A549 treated with DMSO at 1 μM for 4 hours (cell line): ENCODE measurements around the gene UNC5CL. TPM values are rescaled to one million over a fixed set of nuclear protein-coding genes. Genes with fewer than 3 reads are reported as not detected.

Experiments used
- total RNA-seq: library from RNA; stranded (reverse); fragments of 200-300 nt; extraction: Qiagen RNA extraction; gene quantifications from 5 replicates; pipeline ENCODE4 v1.2.3, GENCODE V29; 2022; ENCODE audit warnings: low read depth

Gene UNC5CL, protein sequence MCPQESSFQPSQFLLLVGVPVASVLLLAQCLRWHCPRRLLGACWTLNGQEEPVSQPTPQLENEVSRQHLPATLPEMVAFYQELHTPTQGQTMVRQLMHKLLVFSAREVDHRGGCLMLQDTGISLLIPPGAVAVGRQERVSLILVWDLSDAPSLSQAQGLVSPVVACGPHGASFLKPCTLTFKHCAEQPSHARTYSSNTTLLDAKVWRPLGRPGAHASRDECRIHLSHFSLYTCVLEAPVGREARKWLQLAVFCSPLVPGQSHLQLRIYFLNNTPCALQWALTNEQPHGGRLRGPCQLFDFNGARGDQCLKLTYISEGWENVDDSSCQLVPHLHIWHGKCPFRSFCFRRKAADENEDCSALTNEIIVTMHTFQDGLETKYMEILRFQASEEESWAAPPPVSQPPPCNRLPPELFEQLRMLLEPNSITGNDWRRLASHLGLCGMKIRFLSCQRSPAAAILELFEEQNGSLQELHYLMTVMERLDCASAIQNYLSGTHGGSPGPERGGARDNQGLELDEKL
- 0.28 to 0.38 TPM (median 0.33 TPM) in 5 replicates for total RNA-seq

DNA sequence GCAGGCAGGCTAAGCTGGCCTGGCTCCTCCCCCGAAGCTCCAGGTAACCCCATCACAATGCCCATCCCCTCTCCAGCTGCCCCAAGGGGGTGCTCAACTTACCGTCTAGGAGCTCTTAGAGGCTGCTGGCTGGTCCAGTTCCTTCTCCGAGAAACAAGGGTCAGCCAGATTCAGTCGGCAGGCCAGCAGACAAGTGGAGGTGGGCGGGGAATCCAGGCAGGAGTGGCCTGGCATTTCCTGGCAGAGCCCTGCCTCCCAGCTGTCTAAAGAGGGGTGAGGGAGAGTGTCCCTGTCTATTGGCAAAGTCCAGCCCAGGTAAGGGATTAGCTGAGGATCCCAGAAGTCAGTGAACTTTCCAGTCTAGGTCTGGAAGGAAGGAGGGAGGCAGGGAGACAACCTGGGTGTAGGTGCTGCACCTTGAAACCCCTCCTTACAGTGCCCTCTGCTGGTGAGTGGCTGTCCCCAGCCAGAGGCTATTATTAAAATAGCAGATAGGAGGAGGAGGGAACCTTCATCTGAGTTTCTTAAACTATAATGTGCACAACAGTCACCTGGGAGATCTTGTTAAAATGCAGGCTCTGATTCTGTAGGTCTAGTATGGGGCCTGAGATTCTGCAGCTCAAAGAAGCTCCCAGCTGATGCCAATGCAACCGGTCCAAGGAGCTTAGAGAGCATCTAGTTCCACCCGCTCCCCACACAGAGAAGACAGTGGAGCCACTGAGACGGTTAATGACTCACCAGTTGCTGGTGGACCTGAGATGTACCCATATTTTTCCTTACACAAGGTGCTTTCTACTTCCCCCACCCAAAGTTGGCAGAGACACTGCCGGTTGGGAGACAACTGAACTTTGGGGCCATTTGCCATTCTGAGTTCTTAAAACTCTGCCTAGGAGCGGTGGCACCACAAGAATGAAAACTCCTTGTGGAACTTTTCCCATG is at the start of gene UNC5CL:
TSS of gene UNC5CL (minus strand) at position 162 of the 939 bp plus-strand sequence. CDS start 4,147 bp downstream, outside the sequence.

DNA sequence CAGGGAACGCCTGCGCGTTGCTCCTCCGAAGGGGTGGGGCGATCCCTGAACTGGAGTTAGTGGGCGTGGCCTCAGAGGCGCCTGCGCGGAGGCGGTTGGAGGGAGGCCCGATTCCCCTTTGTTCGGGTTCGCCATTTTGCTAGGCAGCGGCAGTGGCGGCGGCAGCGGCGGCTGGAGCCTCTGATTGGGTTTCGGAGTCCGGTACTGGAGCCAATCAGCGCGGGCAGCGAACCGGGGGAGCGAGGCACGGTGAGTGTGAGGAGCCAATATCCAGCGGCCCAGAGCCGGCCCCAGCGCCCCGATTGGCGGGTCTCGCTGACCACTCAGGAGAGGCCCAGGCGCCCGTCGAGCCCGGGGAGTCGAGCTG is 33.8 kb upstream of the UNC5CL start, which contains the start of gene NFYA:
TSS of gene NFYA (plus strand) at position 139 of the 367 bp plus-strand sequence. CDS start 6,116 bp downstream, outside the sequence.

DNA sequence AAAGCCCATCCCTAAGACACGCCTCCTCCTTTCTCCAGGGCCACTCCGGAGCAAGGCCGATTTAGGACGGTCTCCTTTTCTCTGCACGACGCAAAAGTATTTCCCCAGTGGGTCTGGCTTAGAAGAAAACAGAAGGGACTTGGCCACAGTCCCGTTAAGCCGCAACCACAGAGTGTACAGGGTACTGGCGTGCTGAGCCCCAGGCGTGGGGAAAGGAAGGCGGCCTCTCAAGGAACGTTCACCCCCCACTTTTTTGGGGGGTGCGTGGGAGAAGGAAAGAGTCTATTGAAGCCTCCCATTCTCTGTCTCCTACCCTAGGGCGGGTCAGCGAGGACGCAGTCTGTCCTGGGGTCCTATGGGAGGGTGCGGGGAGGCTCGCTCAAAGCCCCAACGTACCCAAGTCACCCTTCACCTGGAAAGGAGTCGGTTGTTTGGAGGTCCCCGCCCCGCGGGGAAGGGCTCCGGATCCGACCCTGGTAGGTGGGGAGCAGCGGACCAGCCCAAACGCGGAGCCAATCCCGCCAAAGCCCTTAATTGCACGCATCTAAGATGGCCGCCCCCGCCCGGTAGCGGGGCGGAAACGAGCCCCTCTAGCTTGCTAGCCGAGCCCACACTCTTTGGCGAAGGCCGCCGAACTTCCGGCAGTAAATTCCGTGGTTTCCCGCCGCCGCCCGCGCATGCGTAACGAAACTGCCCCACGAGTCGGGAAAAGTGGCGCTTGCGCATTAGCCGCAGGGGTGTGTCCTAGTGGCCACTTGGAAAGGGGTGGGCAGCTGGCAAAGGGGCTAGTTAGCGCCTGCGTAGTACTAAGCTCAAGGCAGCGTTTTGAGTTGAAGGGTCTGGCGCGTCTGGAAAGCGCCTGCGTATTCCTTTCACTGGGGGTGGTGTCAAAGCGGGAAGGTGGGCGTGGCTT is 33.2 kb upstream of the UNC5CL start, which contains the start of gene OARD1:
TSS of gene OARD1 (minus strand) at position 434 of the 913 bp plus-strand sequence. CDS start 722 bp downstream, outside the sequence.

DNA sequence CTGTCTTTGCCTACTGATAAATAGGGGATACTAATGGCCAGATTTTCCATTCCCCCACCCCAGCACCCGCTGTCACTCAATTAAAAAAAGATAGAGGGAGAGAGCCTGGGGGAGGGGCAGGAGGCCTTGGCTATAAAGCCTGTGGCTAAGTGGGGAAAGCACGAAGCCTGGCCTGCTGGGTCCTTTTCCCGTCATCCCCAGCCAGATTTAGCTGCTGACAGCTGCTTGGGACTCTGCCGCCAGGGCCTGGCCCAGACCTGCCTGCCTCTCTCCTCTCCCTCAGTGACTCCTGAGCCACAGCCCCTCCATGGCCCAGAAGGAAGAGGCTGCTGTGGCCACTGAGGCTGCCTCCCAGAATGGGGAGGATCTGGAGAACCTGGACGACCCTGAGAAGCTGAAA is 14.0 kb upstream of the UNC5CL start, which contains the start of gene APOBEC2:
TSS of gene APOBEC2 (plus strand) at position 162 of the 400 bp plus-strand sequence. CDS start at position 308, 146 bp downstream.

DNA sequence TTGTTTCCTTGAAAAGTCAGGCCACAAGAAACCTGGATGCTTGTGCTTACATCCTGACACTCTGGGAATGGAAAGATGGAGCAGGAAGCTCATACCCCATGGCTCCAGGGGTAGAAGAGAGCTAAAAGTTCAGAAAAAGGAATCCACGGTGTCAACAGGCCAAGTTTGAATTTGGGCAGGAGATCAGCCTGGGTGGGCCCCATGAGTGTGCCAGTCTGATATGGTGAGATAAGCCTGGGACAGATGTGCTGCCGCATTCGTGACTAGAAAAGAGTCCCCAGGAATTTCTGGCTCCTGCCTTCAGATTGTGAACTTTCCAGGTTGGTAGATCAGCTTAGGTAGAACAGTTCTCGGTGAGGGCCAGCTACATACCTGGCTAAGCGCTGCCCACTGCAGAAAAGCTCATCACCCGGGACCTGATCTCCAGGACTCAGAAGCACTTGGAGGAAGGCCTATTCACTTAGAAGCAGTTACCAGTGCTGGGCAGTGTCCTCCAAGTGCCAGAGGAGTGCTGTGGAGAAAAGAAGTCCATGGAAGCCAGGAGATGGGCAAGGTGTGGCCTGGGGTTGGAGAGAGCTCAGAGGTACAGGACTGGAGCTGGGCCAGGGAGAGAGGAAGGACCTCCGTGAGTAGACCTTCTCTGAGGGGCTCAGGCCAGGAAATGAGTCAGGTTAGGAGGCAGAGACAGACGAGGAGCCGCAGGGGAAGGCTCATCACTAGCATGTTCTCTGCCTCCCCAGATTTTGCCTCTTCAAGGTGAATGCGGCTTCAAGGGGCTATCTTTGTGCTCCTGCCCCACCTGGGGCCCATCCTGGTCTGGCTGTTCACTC is 3.4 kb upstream of the UNC5CL start, which contains the start of gene TSPO2:
TSS of gene TSPO2 (plus strand) at position 242 of the 830 bp plus-strand sequence. CDS start at position 761, 519 bp downstream.

Other genes with a start within 250 kb of the UNC5CL start
- not detected in 5 replicates for gene TSPO2, start 3.2 kb upstream of the UNC5CL start, total RNA-seq
- not detected in 5 replicates for gene APOBEC2, start 14.0 kb upstream of the UNC5CL start, total RNA-seq
- gene OARD1, start 33.1 kb upstream of the UNC5CL start, total RNA-seq = 19.0 to 22.8 TPM (median 19.6 TPM) in 5 replicates
- gene NFYA, start 33.8 kb upstream of the UNC5CL start, total RNA-seq = 12.5 to 16.6 TPM (median 15.6 TPM) in 5 replicates
- gene TREML1, start 115.1 kb upstream of the UNC5CL start, total RNA-seq = not detected in 5 replicates
- gene TREM2, start 123.9 kb upstream of the UNC5CL start, total RNA-seq = 0.09 TPM in 1 of 5 replicates, not detected in the others
- gene TREML2, start 161.9 kb upstream of the UNC5CL start, total RNA-seq = not detected in 5 replicates
- gene TREML4, start 189.1 kb upstream of the UNC5CL start, total RNA-seq = not detected in 5 replicates
- gene TREM1, start 247.5 kb upstream of the UNC5CL start, total RNA-seq = 0.09 to 0.30 TPM (median 0.13 TPM) in 4 of 5 replicates, not detected in the other